HG03575 (cell line): ENCODE data around the gene ADAM30.

Experiments used
- ATAC-seq: cut with Tn5 transposase; IDR thresholded peaks from one replicate; pipeline ENCODE4 v1.9.1; 2021; ENCODE audit not compliant: unreplicated experiment, insufficient number of reproducible peaks, low FRiP score; ENCODE audit errors: extremely low read depth

Gene ADAM30

GRCh38 chr1:119896303-119896702 is at the start of gene ADAM30:
ADAM30 (minus strand) TSS chr1:119896515; CDS start chr1:119896336, 179 bp downstream.
- no peak for ATAC-seq

- no peak for ATAC-seq
Measured at GRCh38 chr1:119943216-119943615, 46.9 kb upstream of the ADAM30 start.

- ATAC-seq = no peak
Measured at GRCh38 chr1:119941392-119941791, 45.1 kb upstream of the ADAM30 start.

- no peak for ATAC-seq
Measured at GRCh38 chr1:119940697-119941096, 44.4 kb upstream of the ADAM30 start.

- no peak for ATAC-seq
Measured at GRCh38 chr1:119937198-119937597, 40.9 kb upstream of the ADAM30 start.

GRCh38 chr1:119935915-119936314 is 39.6 kb upstream of the ADAM30 start:
- no peak for ATAC-seq

GRCh38 chr1:119935373-119935772 is 39.1 kb upstream of the ADAM30 start:
- no peak for ATAC-seq

GRCh38 chr1:119933397-119933796 is 37.1 kb upstream of the ADAM30 start:
- no peak for ATAC-seq

GRCh38 chr1:119929643-119930315 is 33.5 kb upstream of the ADAM30 start:
- ATAC-seq = no peak

GRCh38 chr1:119926553-119926952 is 30.2 kb upstream of the ADAM30 start:
- ATAC-seq = no peak

- ATAC-seq = no peak
Measured at GRCh38 chr1:119924948-119925898, 28.9 kb upstream of the ADAM30 start.

GRCh38 chr1:119920104-119920968 is 24.0 kb upstream of the ADAM30 start:
- ATAC-seq = no peak

- ATAC-seq = no peak
Measured at GRCh38 chr1:119919241-119919640, 22.9 kb upstream of the ADAM30 start.

- ATAC-seq = no peak
Measured at GRCh38 chr1:119918301-119918700, 22.0 kb upstream of the ADAM30 start.

GRCh38 chr1:119917304-119918055 is 21.2 kb upstream of the ADAM30 start:
- ATAC-seq = no peak

GRCh38 chr1:119915517-119915916 is 19.2 kb upstream of the ADAM30 start:
- ATAC-seq = no peak

GRCh38 chr1:119914071-119914470 is 17.8 kb upstream of the ADAM30 start:
- ATAC-seq = no peak

- ATAC-seq = no peak
Measured at GRCh38 chr1:119912963-119913362, 16.6 kb upstream of the ADAM30 start.

- ATAC-seq = no peak
Measured at GRCh38 chr1:119911775-119912174, 15.5 kb upstream of the ADAM30 start.
